Upper lobe of right lung (tissue), 1 donor: Measurements from ENCODE around the gene HOXD9. TPM values are rescaled to one million over a fixed set of nuclear protein-coding genes. Genes with fewer than 3 reads are reported as not detected.

Source experiments
- ATAC-seq: fragments of 200-7000 bp; cut with Tn5 transposase; one replicate; pipeline ENCODE4 v1.9.1; 2020; ENCODE audit warnings: mild to moderate bottlenecking, moderate library complexity
- DNase-seq: peaks from one replicate; pipeline ENCODE4 v3.0.0-alpha.2; 2020
- H3K27ac ChIP-seq: fragments of 200-600 bp; one replicate; pipeline ENCODE4 v1.8.0; 2022
- H3K27me3 ChIP-seq: fragments of 200-600 bp; one replicate; pipeline ENCODE4 v1.8.0; 2022; ENCODE audit warnings: mild to moderate bottlenecking
- H3K36me3 ChIP-seq: fragments of 200-600 bp; one replicate; pipeline ENCODE4 v1.8.0; 2022
- H3K4me1 ChIP-seq: fragments of 200-600 bp; one replicate; pipeline ENCODE4 v1.8.0; 2022
- H3K4me3 ChIP-seq: fragments of 200-600 bp; one replicate; pipeline ENCODE4 v1.8.0; 2022; ENCODE audit warnings: mild to moderate bottlenecking
- H3K9me3 ChIP-seq: fragments of 200-600 bp; one replicate; pipeline ENCODE4 v1.8.0; 2022
- intact Hi-C: fragments of 100-400 bp; cut with DNase I; formaldehyde crosslinking; loops from one replicate; pipeline ENCODE4 v1.11.0; 2022
- long read RNA-seq: library from polyadenylated mRNA; unstranded; transcript quantifications from one replicate; pipeline ENCODE4 v2.0.0, GENCODE V29; 2021
- total RNA-seq: library from RNA; stranded (reverse); fragmentation: NEBNext Ultra II Directional; extraction: Animal tissue kit (Norgen Biotek cat#: 25700); gene quantifications from one replicate; pipeline ENCODE4 v1.2.1, GENCODE V29; 2021
- TF ChIP-seq, protein P1 (sequence below): fragments of 200-600 bp; IDR thresholded peaks from one replicate; pipeline ENCODE4 v1.8.0; 2022; ENCODE audit warnings: antibody characterized with exemption
- donor health status: DM: no; HTN: yes; CAD: no; lungs with severe emphysema.

Gene HOXD9
- total RNA-seq = 1.6 TPM
- long read RNA-seq, partial matches to known transcripts = 0 of 2 reads
- long read RNA-seq, other reads (novel, unspliced or antisense) = 1 of 2 reads

DNA sequence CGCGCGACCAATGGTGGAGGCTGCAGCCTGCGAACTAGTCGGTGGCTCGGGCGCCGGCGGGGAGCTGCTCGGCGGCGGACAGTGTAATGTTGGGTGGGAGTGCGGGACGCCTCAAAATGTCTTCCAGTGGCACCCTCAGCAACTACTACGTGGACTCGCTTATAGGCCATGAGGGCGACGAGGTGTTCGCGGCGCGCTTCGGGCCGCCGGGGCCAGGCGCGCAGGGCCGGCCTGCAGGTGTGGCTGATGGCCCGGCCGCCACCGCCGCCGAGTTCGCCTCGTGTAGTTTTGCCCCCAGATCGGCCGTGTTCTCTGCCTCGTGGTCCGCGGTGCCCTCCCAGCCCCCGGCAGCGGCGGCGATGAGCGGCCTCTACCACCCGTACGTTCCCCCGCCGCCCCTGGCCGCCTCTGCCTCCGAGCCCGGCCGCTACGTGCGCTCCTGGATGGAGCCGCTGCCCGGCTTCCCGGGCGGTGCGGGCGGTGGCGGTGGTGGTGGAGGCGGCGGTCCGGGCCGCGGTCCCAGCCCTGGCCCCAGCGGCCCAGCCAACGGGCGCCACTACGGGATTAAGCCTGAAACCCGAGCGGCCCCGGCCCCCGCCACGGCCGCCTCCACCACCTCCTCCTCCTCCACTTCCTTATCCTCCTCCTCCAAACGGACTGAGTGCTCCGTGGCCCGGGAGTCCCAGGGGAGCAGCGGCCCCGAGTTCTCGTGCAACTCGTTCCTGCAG, at the start of gene HOXD9:
Gene HOXD9 (plus strand): TSS at position 37 of the 728 bp plus-strand sequence. CDS start 50 bp downstream, at position 87.
- Histone ChIP-seq H3K27me3 (peaks cover 99% of the 10 kb centered on the region), H3K4me1 (peaks cover 11% of the 10 kb centered on the region), H3K4me3 (peak within 1 kb of the TSS; percentile 32), H3K36me3 (no peaks in the 10 kb centered on the region), H3K9me3 (no peaks in the 10 kb centered on the region), H3K27ac (no peak within 1 kb of the TSS)
- no peak for DNase-seq
- ATAC-seq = peak; percentile 10
- intact Hi-C loops = no loop called here
- TF ChIP-seq, protein P1, sequence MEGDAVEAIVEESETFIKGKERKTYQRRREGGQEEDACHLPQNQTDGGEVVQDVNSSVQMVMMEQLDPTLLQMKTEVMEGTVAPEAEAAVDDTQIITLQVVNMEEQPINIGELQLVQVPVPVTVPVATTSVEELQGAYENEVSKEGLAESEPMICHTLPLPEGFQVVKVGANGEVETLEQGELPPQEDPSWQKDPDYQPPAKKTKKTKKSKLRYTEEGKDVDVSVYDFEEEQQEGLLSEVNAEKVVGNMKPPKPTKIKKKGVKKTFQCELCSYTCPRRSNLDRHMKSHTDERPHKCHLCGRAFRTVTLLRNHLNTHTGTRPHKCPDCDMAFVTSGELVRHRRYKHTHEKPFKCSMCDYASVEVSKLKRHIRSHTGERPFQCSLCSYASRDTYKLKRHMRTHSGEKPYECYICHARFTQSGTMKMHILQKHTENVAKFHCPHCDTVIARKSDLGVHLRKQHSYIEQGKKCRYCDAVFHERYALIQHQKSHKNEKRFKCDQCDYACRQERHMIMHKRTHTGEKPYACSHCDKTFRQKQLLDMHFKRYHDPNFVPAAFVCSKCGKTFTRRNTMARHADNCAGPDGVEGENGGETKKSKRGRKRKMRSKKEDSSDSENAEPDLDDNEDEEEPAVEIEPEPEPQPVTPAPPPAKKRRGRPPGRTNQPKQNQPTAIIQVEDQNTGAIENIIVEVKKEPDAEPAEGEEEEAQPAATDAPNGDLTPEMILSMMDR = no peak

DNA sequence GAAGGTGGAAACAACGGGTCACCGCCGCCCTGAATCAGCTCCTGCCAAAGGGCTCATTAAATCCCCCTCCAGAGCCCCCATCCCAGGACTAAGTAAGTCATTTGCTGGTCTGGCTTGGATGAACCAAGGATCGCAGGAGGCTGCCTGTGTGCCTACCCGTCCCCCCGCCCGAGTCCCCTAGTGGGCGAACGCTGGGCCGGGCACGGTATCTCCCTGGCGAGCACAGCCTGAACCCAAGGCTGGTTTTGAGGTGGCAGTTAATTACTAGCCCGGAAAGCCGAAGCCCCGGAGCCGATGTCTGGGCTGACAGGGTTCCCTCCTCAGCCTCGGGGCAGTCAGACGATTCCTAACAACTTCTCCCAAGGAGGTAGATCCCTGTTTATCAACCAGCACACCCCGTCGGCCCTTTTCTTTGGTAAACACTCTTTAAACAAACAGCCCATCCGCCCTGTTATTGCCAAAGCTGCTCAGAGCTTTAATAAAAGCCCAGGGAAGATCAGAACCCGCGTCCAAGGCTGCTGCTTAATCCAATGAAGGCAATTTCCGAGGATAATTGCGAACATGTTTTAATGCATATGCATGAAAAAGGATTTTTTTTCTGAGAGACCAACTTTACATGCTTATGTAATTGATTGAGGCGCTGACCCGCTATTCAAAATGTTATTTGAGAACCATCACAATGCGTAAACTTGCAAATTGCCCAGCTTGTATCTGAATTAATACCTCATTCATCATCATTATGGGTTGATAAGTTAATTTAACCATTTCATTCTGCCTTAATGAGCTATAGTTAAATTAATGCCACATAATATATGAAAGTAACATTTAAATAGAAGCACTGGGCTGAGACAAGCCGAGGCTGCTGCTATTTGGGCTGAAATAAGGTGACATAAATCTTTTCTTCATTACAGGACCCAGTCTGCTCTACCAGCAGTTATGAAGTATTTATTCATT, 49.3 kb upstream of the HOXD9 start:
- H3K4me1 ChIP-seq = no peaks in the 10 kb centered on the region
- H3K9me3 ChIP-seq = no peaks in the 10 kb centered on the region
- no peak overlapping the region for H3K4me3 ChIP-seq
- ATAC-seq (no peak), DNase-seq (no peak)
- H3K27ac ChIP-seq = no peak overlapping the region
- H3K36me3 ChIP-seq = no peaks in the 10 kb centered on the region
- TF ChIP-seq, protein P1 = no peak
- intact Hi-C loops = no loop called here
- H3K27me3 ChIP-seq = peaks cover 100% of the 10 kb centered on the region

DNA sequence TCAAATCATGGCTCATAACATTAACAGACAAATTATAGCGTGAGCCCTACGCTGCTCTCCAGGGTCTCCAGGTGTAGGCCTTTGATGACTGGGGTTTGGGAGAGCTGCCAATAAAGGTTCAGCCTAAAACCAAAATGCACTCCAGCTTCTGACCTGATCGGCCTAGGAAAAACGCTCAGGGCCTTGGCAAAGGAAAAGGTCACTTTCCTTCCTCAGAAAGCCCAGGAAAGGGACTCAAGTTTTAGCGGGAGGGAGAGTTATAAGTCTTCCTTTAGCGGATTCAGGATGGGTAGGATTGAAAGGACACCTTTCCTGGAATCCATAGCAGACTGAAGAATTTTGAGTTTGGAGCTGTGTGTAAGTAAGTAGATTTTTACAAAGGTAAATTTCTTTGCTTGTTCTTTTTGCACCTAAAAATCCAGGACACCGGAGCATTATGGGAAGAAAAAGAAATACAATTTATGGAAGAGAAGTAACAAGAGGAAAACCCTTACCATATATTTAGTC, 47.5 kb upstream of the HOXD9 start:
- Histone ChIP-seq H3K4me3 (no peak overlapping the region), H3K4me1 (no peaks in the 10 kb centered on the region), H3K27me3 (peaks cover 100% of the 10 kb centered on the region), H3K27ac (no peak overlapping the region), H3K36me3 (no peaks in the 10 kb centered on the region), H3K9me3 (no peaks in the 10 kb centered on the region)
- DNase-seq (no peak), ATAC-seq (no peak)
- TF ChIP-seq, protein P1 = no peak
- intact Hi-C loops = no loop called here

DNA sequence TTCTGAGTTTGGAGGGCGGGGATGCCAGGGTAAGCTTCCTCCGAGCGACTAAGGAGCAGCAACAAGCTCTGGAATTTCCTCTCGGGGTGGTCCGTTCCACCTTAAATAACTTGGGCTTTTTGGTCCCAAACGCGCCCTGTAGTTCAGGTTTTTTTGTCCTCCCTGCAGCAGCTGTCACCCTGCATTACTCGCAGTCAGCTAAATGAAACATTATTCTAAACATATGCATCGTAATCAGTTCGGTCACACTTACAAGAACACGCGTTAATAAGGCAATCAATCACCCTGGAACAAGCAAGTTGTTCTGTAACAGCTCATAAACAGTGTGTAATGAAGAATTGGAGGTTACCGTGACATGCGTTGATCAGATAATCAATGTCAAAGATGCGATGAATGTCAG, 47.0 kb upstream of the HOXD9 start:
- no peaks in the 10 kb centered on the region for H3K36me3 ChIP-seq
- TF ChIP-seq, protein P1 = no peak
- intact Hi-C loops = no loop called here
- DNase-seq (no peak), ATAC-seq (no peak)
- H3K9me3 ChIP-seq = no peaks in the 10 kb centered on the region
- no peak overlapping the region for H3K4me3 ChIP-seq
- no peaks in the 10 kb centered on the region for H3K4me1 ChIP-seq
- no peak overlapping the region for H3K27ac ChIP-seq
- peaks cover 97% of the 10 kb centered on the region for H3K27me3 ChIP-seq

DNA sequence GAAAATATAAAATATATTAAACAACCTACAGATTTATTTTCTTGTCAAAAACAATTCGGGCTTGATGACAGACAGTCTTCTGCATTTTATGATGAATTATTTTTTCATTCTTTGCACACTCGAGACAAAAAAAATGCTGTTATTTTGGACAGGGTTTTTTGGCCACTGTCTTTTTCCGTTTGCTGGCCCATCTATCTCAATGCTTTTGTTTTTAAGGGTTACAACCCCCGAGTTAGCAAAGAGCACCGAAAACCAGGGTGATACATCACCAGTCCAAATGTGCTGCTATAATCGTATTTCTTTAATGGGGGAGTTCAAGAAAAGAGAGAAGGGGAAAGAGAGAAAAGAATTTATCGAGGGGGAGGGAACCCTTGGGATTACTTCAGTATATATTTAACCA, 46.5 kb upstream of the HOXD9 start:
- TF ChIP-seq, protein P1 = no peak
- no peak for ATAC-seq
- H3K27ac ChIP-seq = no peak overlapping the region
- intact Hi-C loops = no loop called here
- no peaks in the 10 kb centered on the region for H3K9me3 ChIP-seq
- H3K4me3 ChIP-seq = no peak overlapping the region
- peaks cover 97% of the 10 kb centered on the region for H3K27me3 ChIP-seq
- no peaks in the 10 kb centered on the region for H3K36me3 ChIP-seq
- H3K4me1 ChIP-seq = no peaks in the 10 kb centered on the region
- no peak for DNase-seq
